ENCODE results near the gene ADPRHL1.
"Not testable (repeated sequence)": the region's sequence is repeated elsewhere in the genome, so short reads cannot be mapped to it uniquely, and the experiment has no call there.

ADPRHL1 gene

GRCh38 chr13:113443991-113444390 is 9.3 kb downstream of the ADPRHL1 start:
- peaks cover 9% of the 10 kb centered on the region for H3K36me3 Mint-ChIP-seq
- peaks cover 16% of the 10 kb centered on the region for H3K4me1 Mint-ChIP-seq
- no peak overlapping the region for H3K4me3 Mint-ChIP-seq
- no peak overlapping the region for H3K27ac Mint-ChIP-seq
- no peaks in the 10 kb centered on the region for H3K27me3 Mint-ChIP-seq
- no peak for DNase-seq (ENCODE audit: low spot score in 2 of 2)
- peaks cover 7% of the 10 kb centered on the region for H3K9me3 Mint-ChIP-seq
- no peak for ATAC-seq (ENCODE audit: low read depth)

DNA sequence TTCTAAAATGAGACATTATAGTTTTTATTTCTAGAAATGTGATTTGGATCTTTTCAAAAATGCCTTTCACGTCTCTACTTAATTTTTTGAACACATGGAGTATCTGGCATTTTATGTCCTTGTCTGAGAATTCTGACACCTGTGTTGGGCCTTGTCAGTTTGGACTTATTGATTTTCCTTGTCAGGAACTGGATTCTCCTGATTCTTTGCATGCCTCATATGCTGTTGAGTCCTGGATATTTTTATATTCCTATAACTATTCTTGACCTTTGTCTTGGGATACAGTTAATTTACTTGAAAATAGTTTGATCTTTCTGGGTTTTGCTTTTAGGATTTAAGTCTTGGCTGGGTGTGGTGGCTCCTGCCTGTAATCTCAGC is 10.3 kb downstream of the ADPRHL1 start:
- Mint-ChIP-seq H3K9me3 (peaks cover 7% of the 10 kb centered on the region), H3K27me3 (no peaks in the 10 kb centered on the region), H3K27ac (no peak overlapping the region), H3K36me3 (peaks cover 9% of the 10 kb centered on the region), H3K4me3 (no peak overlapping the region), H3K4me1 (peaks cover 16% of the 10 kb centered on the region)
- no peak for ATAC-seq (ENCODE audit: low read depth)
- DNase-seq (ENCODE audit: low spot score in 2 of 2), result no peak

DNA sequence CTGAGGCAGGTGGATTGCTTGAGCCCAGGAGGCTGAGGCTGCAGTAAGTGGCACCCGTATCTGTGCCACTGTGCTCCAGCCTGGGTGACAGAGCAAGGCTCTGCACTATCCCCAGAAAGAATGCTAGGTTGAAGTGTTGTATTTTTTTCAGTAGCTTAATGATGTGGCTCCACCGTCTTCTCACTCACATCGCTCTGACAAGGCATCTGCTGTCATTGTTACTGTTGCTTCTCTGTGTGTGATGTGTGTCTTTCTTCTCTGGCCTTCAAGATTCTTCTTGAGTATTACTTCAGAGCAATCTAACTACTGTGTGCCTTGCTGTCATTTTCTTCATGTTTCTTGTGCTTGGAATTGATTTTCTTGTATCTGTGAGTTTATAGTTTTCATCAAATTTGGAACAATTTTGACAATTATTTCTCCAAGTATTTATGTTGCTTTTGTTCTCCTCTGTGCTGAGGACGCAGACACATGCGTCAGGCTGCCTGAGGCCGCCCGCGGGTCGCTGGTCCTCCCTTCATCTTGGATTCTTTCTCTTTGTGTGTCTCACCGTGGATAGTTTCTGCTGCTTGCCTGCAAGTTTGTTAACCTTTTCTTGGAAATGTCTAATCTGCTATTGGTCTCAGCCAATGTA is 10.8 kb downstream of the ADPRHL1 start:
- Mint-ChIP-seq H3K4me3 (no peak overlapping the region), H3K27ac (no peak overlapping the region), H3K27me3 (no peaks in the 10 kb centered on the region), H3K36me3 (peaks cover 9% of the 10 kb centered on the region), H3K9me3 (peaks cover 7% of the 10 kb centered on the region), H3K4me1 (peaks cover 18% of the 10 kb centered on the region)
- ATAC-seq (ENCODE audit: low read depth), result no peak
- DNase-seq (ENCODE audit: low spot score in 2 of 2), result no peak

DNA sequence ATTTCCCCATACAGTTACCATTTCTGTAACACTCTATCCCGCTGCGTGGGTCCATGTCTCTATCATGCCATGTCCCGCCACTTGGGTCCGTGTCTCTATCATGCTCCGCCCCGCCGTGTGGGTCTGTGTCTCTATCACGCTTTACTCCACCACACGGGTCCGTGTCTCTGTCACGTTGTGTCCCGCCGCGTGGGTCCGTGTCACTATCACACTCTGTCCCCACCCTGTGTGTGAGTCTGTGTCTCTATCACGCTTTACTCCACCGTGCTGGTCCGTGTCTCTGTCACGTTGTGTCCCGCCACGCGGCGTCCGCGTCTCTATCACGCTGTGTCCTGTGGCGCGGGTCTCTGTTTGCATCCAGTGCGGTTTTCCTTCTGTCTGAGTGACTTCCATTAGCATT is 11.6 kb downstream of the ADPRHL1 start:
- Mint-ChIP-seq H3K27me3 (no peaks in the 10 kb centered on the region), H3K4me1 (peaks cover 20% of the 10 kb centered on the region), H3K36me3 (peaks cover 9% of the 10 kb centered on the region), H3K4me3 (no peak overlapping the region), H3K9me3 (peaks cover 7% of the 10 kb centered on the region), H3K27ac (no peak overlapping the region)
- DNase-seq (ENCODE audit: low spot score in 2 of 2) (no peak), ATAC-seq (ENCODE audit: low read depth) (no peak)

GRCh38 chr13:113437408-113438010 is 15.8 kb downstream of the ADPRHL1 start:
- Mint-ChIP-seq H3K4me1 (peaks cover 4% of the 10 kb centered on the region), H3K4me3 (no peak overlapping the region), H3K27me3 (no peaks in the 10 kb centered on the region), H3K36me3 (peaks cover 7% of the 10 kb centered on the region), H3K27ac (no peak overlapping the region), H3K9me3 (peaks cover 5% of the 10 kb centered on the region)
- ATAC-seq (ENCODE audit: low read depth) (no peak), DNase-seq (ENCODE audit: low spot score in 2 of 2) (no peak)

DNA sequence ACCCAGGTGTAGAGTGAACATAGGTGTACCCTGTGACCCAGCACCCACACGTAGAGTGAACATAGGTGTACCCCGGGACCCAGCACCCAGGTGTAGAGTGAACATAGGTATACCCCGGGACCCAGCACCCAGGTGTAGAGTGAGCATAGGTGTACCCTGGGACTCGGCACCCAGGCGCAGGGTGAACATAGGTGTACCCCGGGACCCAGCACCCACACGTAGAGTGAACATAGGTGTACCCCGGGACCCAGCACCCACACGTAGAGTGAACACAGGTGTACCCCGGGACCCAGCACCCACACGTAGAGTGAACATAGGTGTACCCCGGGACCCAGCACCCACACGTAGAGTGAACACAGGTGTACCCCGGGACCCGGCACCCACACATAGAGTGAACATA is 16.4 kb downstream of the ADPRHL1 start:
- not testable (repeated sequence) for H3K36me3 Mint-ChIP-seq; H3K27me3 Mint-ChIP-seq; ATAC-seq (ENCODE audit: low read depth); DNase-seq (ENCODE audit: low spot score in 2 of 2); H3K27ac Mint-ChIP-seq; H3K4me1 Mint-ChIP-seq; H3K9me3 Mint-ChIP-seq; H3K4me3 Mint-ChIP-seq

- not testable (repeated sequence) for H3K36me3 Mint-ChIP-seq; H3K4me3 Mint-ChIP-seq; ATAC-seq (ENCODE audit: low read depth); DNase-seq (ENCODE audit: low spot score in 2 of 2); H3K4me1 Mint-ChIP-seq; H3K9me3 Mint-ChIP-seq; H3K27me3 Mint-ChIP-seq; H3K27ac Mint-ChIP-seq
Observed at GRCh38 chr13:113435907-113436306, 17.4 kb downstream of the ADPRHL1 start.

DNA sequence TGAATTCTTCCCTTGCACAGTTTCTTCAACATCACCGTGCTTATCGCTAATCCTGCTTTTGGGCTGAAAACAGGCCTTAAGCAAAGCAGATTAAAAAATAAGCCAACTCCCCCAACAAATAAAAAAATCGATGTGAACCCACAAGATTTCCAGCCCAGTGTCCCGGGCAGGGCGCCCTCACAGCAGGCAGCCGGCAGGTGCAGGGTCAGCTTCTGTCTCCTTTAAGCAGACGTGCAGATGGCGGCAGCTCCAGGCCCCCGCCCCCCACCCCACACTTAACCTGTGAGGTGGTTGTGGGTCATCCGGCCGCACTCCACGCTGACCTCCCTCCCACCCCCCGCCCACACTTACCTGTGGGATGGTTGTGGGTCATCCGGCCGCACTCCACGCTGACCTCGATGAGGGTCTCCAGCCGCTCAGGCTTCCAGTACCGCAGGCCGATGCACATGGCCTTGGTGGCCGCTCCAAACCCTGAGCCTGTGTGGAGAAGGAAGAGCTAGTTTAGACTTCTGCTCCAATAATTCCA is 19.8 kb downstream of the ADPRHL1 start:
- Mint-ChIP-seq H3K27me3 (peaks cover 4% of the 10 kb centered on the region), H3K4me1 (peaks cover 4% of the 10 kb centered on the region), H3K36me3 (no peaks in the 10 kb centered on the region), H3K27ac (no peak overlapping the region), H3K9me3 (no peaks in the 10 kb centered on the region), H3K4me3 (no peak overlapping the region)
- ATAC-seq (ENCODE audit: low read depth) (no peak), DNase-seq (ENCODE audit: low spot score in 2 of 2) (no peak)

GRCh38 chr13:113432506-113433270 is 20.6 kb downstream of the ADPRHL1 start:
- DNase-seq (ENCODE audit: low spot score in 2 of 2), result no peak
- no peak overlapping the region for H3K4me3 Mint-ChIP-seq
- no peak for ATAC-seq (ENCODE audit: low read depth)
- no peaks in the 10 kb centered on the region for H3K36me3 Mint-ChIP-seq
- no peak overlapping the region for H3K27ac Mint-ChIP-seq
- H3K9me3 Mint-ChIP-seq, result no peaks in the 10 kb centered on the region
- peaks cover 4% of the 10 kb centered on the region for H3K4me1 Mint-ChIP-seq
- H3K27me3 Mint-ChIP-seq, result peaks cover 4% of the 10 kb centered on the region

- H3K4me1 Mint-ChIP-seq, result no peaks in the 10 kb centered on the region
- no peaks in the 10 kb centered on the region for H3K36me3 Mint-ChIP-seq
- DNase-seq (ENCODE audit: low spot score in 2 of 2), result no peak
- no peaks in the 10 kb centered on the region for H3K9me3 Mint-ChIP-seq
- no peak overlapping the region for H3K4me3 Mint-ChIP-seq
- ATAC-seq (ENCODE audit: low read depth), result no peak
- no peak overlapping the region for H3K27ac Mint-ChIP-seq
- peaks cover 4% of the 10 kb centered on the region for H3K27me3 Mint-ChIP-seq
Observed at GRCh38 chr13:113431171-113431570, 22.1 kb downstream of the ADPRHL1 start.

DNA sequence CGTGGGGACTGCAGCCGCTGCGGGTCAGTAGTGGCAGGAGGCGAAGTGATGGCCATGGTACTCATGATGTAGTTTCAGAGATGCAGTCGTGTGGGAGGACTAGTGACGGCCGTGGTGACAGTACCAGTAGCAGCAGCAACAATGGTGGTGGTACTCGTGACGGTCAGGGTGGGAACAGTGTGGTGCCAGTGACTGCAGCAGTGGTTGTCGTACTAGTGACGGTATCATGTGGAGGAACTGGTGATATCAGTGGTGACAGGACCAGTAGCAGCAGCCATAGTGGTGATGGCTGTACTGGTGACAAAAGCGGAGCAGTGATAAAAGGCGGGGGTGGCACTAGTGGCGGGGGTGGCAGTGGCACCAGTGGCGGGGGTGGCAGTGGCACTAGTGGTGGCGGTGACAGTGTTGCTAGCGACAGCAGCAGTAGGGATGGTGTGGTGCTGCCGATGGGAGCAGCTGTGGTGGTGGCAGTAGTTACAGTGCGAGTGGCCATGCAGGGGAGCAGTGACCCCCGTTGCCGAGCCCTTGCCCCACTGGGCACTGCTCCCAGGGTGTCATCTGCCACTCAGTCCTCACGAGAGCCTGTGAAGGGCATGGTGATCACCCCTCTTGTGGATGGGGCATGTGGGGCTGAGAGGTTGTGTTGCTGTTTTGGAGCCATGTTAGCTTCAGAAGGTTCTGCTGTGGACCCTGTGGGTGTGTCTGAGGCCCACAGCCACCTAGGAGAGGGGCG is 22.7 kb downstream of the ADPRHL1 start:
- H3K4me1 Mint-ChIP-seq, result no peaks in the 10 kb centered on the region
- no peaks in the 10 kb centered on the region for H3K36me3 Mint-ChIP-seq
- peaks cover 4% of the 10 kb centered on the region for H3K27me3 Mint-ChIP-seq
- no peak overlapping the region for H3K27ac Mint-ChIP-seq
- DNase-seq (ENCODE audit: low spot score in 2 of 2) (no peak), ATAC-seq (ENCODE audit: low read depth) (no peak)
- H3K4me3 Mint-ChIP-seq, result no peak overlapping the region
- H3K9me3 Mint-ChIP-seq, result no peaks in the 10 kb centered on the region

DNA sequence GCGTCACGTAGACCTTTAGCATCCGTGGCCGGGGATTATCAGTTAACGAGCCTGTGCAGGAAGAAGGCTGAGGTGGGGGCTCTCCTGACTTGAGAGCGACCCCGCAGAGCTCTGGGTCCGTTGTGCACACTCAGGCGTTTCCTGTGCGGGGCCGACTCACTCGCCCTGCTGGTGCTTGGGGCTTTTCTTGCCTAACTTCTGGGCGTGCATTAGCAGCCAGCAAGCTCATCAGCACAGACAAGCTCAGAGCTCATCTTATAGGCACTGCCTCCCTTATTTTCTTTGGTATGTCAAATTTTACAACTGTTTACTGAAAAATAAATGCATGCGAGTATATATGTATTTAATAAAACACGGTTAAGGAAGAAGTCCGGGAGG is 23.7 kb downstream of the ADPRHL1 start:
- H3K4me3 Mint-ChIP-seq, result no peak overlapping the region
- peaks cover 7% of the 10 kb centered on the region for H3K27me3 Mint-ChIP-seq
- H3K9me3 Mint-ChIP-seq, result no peaks in the 10 kb centered on the region
- no peak for DNase-seq (ENCODE audit: low spot score in 2 of 2)
- no peak overlapping the region for H3K27ac Mint-ChIP-seq
- H3K36me3 Mint-ChIP-seq, result no peaks in the 10 kb centered on the region
- peaks cover under 1% of the 10 kb centered on the region for H3K4me1 Mint-ChIP-seq
- no peak for ATAC-seq (ENCODE audit: low read depth)

DNA sequence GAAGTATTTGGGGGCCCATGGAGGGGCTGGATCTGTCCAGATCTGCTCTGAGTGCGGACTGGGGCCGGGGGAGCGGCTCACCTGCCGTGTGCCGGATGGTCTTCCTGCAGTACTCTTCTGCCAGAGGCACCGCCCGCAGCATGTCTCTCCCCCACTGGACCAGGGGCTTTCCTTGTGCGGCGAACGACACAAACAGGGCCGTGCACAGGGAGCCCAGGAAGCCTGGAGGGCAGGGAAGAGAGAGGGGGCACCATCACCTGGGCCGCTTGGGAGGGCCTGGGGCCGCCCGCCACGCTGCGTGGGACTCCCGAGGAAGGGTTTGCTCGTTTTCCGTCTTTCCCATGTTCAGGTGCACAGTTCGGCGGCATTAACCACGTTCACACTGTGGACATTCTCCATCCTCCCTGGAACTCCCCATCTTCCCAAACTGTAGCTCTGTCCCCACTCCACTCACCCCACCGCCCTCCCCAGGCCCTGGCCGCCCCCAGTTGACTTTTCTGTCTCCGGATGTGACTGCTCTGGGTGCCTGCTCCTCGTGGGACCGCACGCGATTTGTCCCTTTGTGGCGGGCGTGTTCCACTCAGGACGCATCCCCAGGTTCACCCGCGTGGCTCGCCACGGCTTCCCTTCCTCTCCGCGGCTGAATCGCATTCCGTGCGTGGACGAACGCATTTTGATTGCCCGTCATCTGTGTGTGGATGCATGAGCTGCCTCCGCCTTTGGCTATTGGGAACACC is 24.2 kb downstream of the ADPRHL1 start:
- peaks cover 2% of the 10 kb centered on the region for H3K4me1 Mint-ChIP-seq
- H3K27ac Mint-ChIP-seq, result no peak overlapping the region
- ATAC-seq (ENCODE audit: low read depth) (no peak), DNase-seq (ENCODE audit: low spot score in 2 of 2) (no peak)
- peaks cover 9% of the 10 kb centered on the region for H3K27me3 Mint-ChIP-seq
- H3K4me3 Mint-ChIP-seq, result no peak overlapping the region
- no peaks in the 10 kb centered on the region for H3K36me3 Mint-ChIP-seq
- H3K9me3 Mint-ChIP-seq, result no peaks in the 10 kb centered on the region
